Endothelial cell of umbilical vein (primary cell): Measurements from ENCODE around the gene SFMBT2. TPM values are rescaled to one million over a fixed set of nuclear protein-coding genes. Genes with fewer than 3 reads are reported as not detected.
A peak's percentile ranks its signal among the peaks of the same experiment; 100 is the strongest.

Experiments used
- BruUV-seq: library from RNA; stranded (reverse); fragments of 400-500 nt; replicated peaks from 2 replicates; lab custom pipeline; 2021; lab: Mats Ljungman, UMichigan
- CTCF ChIA-PET: fragments of 300-600, 350-600 bp; sonication (Branson Sonifier 250); formaldehyde crosslinking; loops from one replicate; lab custom pipeline; 2021; ENCODE audit warnings: antibody characterized with exemption, inconsistent platforms; lab: Charles Lee
- POLR2A ChIA-PET: fragments of 300-600, 350-600 bp; sonication (Branson Sonifier 250); formaldehyde crosslinking; loops from one replicate; lab custom pipeline; 2021; ENCODE audit warnings: antibody characterized with exemption, inconsistent platforms; lab: Charles Lee
- DNase-seq: peaks from one replicate; pipeline ENCODE4 v3.0.0-alpha.2; 2011; ENCODE audit warnings: low read depth, low spot score
- FAIRE-seq: peaks from 2 replicates; lab custom pipeline; 2011; peaks lifted over from hg19 to GRCh38; lab: Jason Lieb, UNC
- H2AFZ ChIP-seq: 2 replicates; pipeline ENCODE4 v1.6.0; 2012; ENCODE audit warnings: low read depth, low read length, control low read depth, inconsistent platforms
- H3K27ac ChIP-seq: 2 replicates; pipeline ENCODE4 v1.5.1; 2011; ENCODE audit warnings: low read depth, mild to moderate bottlenecking, control low read depth, low read length, moderate library complexity; ENCODE audit not compliant: insufficient read depth
- H3K27me3 ChIP-seq, 2 experiments: 2 replicates each; pipeline versions ENCODE4 v1.6.0 to v1.6.1; 2011; ENCODE audit warnings: low read length in 2 of 2, mixed read lengths in 1 of 2; ENCODE audit not compliant: control insufficient read depth in 2 of 2, insufficient read depth in 2 of 2
- H3K36me3 ChIP-seq, 2 experiments: 2 replicates in 1 of 2; 3 replicates in 1 of 2; pipeline ENCODE4 v1.5.1; 2011; ENCODE audit warnings: low read length in 2 of 2, mild to moderate bottlenecking in 1 of 2, moderate library complexity in 1 of 2; ENCODE audit not compliant: control insufficient read depth in 2 of 2, insufficient read depth in 2 of 2; ENCODE audit errors: extremely low read depth in 1 of 2
- H3K4me1 ChIP-seq: 3 replicates; pipeline ENCODE4 v1.5.1; 2011; ENCODE audit warnings: mild to moderate bottlenecking, low read length; ENCODE audit not compliant: control insufficient read depth, insufficient read depth; ENCODE audit errors: extremely low read depth
- H3K4me2 ChIP-seq: 2 replicates; pipeline ENCODE4 v1.6.1; 2011; ENCODE audit warnings: low read length, control low read depth, mixed read lengths; ENCODE audit not compliant: insufficient read depth
- H3K4me3 ChIP-seq, 3 experiments: fragments of 200-600 bp in 1 of 3; sonication (generic), shearing (Covaris generic) in 1 of 3; replicated peaks in 1 of 3; 2 replicates each; pipeline ENCODE4 v1.5.1; 2011 to 2016; ENCODE audit warnings: control low read depth in 3 of 3, low read length in 3 of 3, mild to moderate bottlenecking in 2 of 3, inconsistent platforms in 1 of 3, low read depth in 1 of 3, moderate library complexity in 1 of 3; ENCODE audit not compliant: insufficient read depth in 1 of 3
- H3K79me2 ChIP-seq: 2 replicates; pipeline ENCODE4 v1.6.0; 2012; ENCODE audit warnings: low read length, inconsistent platforms; ENCODE audit not compliant: control insufficient read depth, insufficient read depth
- H3K9ac ChIP-seq: replicated peaks from 2 replicates; pipeline ENCODE3; 2011; ENCODE audit warnings: low read length, control low read depth; ENCODE audit not compliant: insufficient read depth; ENCODE audit errors: extremely low read depth
- H3K9me1 ChIP-seq: replicated peaks from 3 replicates; pipeline ENCODE4 v1.6.0; 2011; ENCODE audit warnings: mild to moderate bottlenecking, low read length; ENCODE audit not compliant: control insufficient read depth, insufficient read depth; ENCODE audit errors: extremely low read depth
- H3K9me3 ChIP-seq: replicated peaks from 2 replicates; pipeline ENCODE4 v1.5.1; 2012; ENCODE audit warnings: low read length, inconsistent platforms; ENCODE audit not compliant: control insufficient read depth, insufficient read depth
- H4K20me1 ChIP-seq: replicated peaks from 2 replicates; pipeline ENCODE3; 2011; ENCODE audit warnings: mild to moderate bottlenecking, low read length; ENCODE audit not compliant: control insufficient read depth, insufficient read depth; ENCODE audit errors: extremely low read depth
- EZH2 ChIP-seq: IDR thresholded peaks from 2 replicates; pipeline ENCODE4 v1.6.1; 2012; ENCODE audit warnings: borderline replicate concordance, low read depth, mild to moderate bottlenecking, moderate library complexity, low read length, inconsistent platforms; ENCODE audit not compliant: severe bottlenecking
- FOS ChIP-seq: IDR thresholded peaks from 2 replicates; pipeline ENCODE4 v1.6.1; 2011; ENCODE audit warnings: mild to moderate bottlenecking, low read length, moderate library complexity, borderline replicate concordance; ENCODE audit not compliant: insufficient read depth
- GATA2 ChIP-seq: IDR thresholded peaks from 2 replicates; pipeline ENCODE4 v1.7.0; 2011; ENCODE audit warnings: low read depth, mild to moderate bottlenecking, moderate library complexity, mixed read lengths, low read length; ENCODE audit not compliant: insufficient read length, insufficient read depth
- JUN ChIP-seq: IDR thresholded peaks from 2 replicates; pipeline ENCODE4 v1.6.1; 2011; ENCODE audit warnings: borderline replicate concordance, low read depth; ENCODE audit not compliant: insufficient read length, insufficient read depth
- POLR2A ChIP-seq: IDR thresholded peaks from 2 replicates; pipeline ENCODE4 v1.6.1; 2012; ENCODE audit warnings: low read depth, mild to moderate bottlenecking, control low read depth, low read length
- dilution Hi-C: fragments of 300-500 bp; cut with MboI; formaldehyde crosslinking; loops from one replicate; pipeline ENCODE4 v1.15.0; 2019; ENCODE audit warnings: low sequenced_read_pairs; ENCODE audit not compliant: extremely low pct_ligation_motif_present
- intact Hi-C: fragments of 100-400 bp; cut with micrococcal nuclease; formaldehyde crosslinking; loops from one replicate; pipeline ENCODE4 v1.10.0; 2022
- polyA plus RNA-seq, 4 experiments: library from polyadenylated mRNA; depleted of rRNA in 3 of 4; stranded (reverse) in 3 of 4; unstranded in 1 of 4; fragments of >200 nt; gene quantifications; 2 replicates each; pipeline versions ENCODE4 v1.2.1 to v1.2.3, GENCODE V29; 2011 to 2012; ENCODE audit warnings: missing spikeins in 1 of 4
- total RNA-seq: library from RNA; stranded (reverse); gene quantifications from 2 replicates; pipeline ENCODE4 v1.2.3, GENCODE V29; 2021
- TF ChIP-seq, protein P1 (sequence below), 2 donors: IDR thresholded peaks; 1 replicate in 1 of 2; 2 replicates in 1 of 2; pipeline ENCODE4 v1.5.1; 2011; ENCODE audit warnings: low read length in 2 of 2, mild to moderate bottlenecking in 2 of 2, moderate library complexity in 2 of 2, control low read depth in 1 of 2, inconsistent platforms in 1 of 2, low read depth in 1 of 2; ENCODE audit not compliant: insufficient read depth in 1 of 2; ENCODE audit errors: extremely low read depth in 1 of 2
- TF ChIP-seq, protein P2 (sequence below): IDR thresholded peaks from 2 replicates; pipeline ENCODE4 v1.6.1; 2011; ENCODE audit not compliant: insufficient read depth, insufficient read length

SFMBT2 gene
- total and polyA plus RNA-seq, 2 donors (not counting 3 experiments of a cell fraction or from before 2014, with no cell fraction given), result 0.14 to 0.64 TPM

DNA sequence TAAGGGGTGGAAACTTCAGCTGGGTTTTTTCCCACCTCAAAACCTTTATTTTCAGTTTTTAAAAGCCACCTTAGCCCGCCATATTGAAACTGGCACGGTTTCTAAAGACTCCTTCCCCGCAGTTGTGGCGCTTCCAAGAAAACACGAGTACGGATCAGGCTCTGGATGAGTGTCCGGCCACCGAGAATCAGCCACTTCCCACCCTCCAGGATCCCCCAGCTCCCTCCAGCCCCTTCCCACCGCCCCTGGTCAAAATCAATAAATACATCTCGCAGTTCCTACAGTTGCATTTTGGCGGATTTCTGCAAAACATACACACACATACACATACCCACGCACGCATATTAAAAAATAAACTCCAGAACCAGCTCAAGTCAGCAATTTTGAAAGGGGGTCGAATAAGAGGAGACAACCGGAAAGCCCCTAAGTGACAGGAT, 1.1 kb downstream of the SFMBT2 start:
- POLR2A ChIA-PET, result no interaction called here
- no peaks in the 10 kb centered on the region for H4K20me1 ChIP-seq
- H3K27me3 ChIP-seq, result peaks cover 54 to 72% of the 10 kb centered on the region in 2 experiments
- peak overlapping the region; percentile 7 for H2AFZ ChIP-seq
- peaks cover 26% of the 10 kb centered on the region for H3K4me1 ChIP-seq
- peak overlapping the region; percentile 87 for H3K4me2 ChIP-seq
- no peaks in the 10 kb centered on the region for H3K9me3 ChIP-seq
- CTCF ChIA-PET, result interaction anchor here (0.6 to 2.0 kb wide), 2 partner anchors 128 to 739 kb away, joined by 3 to 10 read pairs; no protein-coding TSS in a partner anchor
- TF ChIP-seq, protein P1, sequence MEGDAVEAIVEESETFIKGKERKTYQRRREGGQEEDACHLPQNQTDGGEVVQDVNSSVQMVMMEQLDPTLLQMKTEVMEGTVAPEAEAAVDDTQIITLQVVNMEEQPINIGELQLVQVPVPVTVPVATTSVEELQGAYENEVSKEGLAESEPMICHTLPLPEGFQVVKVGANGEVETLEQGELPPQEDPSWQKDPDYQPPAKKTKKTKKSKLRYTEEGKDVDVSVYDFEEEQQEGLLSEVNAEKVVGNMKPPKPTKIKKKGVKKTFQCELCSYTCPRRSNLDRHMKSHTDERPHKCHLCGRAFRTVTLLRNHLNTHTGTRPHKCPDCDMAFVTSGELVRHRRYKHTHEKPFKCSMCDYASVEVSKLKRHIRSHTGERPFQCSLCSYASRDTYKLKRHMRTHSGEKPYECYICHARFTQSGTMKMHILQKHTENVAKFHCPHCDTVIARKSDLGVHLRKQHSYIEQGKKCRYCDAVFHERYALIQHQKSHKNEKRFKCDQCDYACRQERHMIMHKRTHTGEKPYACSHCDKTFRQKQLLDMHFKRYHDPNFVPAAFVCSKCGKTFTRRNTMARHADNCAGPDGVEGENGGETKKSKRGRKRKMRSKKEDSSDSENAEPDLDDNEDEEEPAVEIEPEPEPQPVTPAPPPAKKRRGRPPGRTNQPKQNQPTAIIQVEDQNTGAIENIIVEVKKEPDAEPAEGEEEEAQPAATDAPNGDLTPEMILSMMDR (IDR thresholded peaks at IDR 0.05; ENCODE audit: extremely low read depth in 1 of 2, insufficient read depth in 1 of 2, low read depth in 1 of 2, low read length in 2 of 2), result no peak
- TF ChIP-seq GATA2 (no peak), POLR2A (no peak), JUN (no peak), EZH2 (no peak), FOS (no peak)
- TF ChIP-seq, protein P2, sequence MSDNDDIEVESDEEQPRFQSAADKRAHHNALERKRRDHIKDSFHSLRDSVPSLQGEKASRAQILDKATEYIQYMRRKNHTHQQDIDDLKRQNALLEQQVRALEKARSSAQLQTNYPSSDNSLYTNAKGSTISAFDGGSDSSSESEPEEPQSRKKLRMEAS, result no peak
- no peaks in the 10 kb centered on the region for H3K9me1 ChIP-seq
- no peak overlapping the region for H3K9ac ChIP-seq
- FAIRE-seq (no peak), DNase-seq (no peak)
- H3K27ac ChIP-seq, result no peak overlapping the region
- dilution Hi-C loops, result no loop called here
- intact Hi-C loops, result loop anchor here (2.0 to 10.0 kb wide), 4 partner anchors 489 to 1895 kb away; partner anchors contain the start of gene PRKCQ
- H3K4me3 ChIP-seq, result peak overlapping the region; percentile 20 to 23 (median 20)
- BruUV-seq, result no TSS peak
- no peaks in the 10 kb centered on the region for H3K79me2 ChIP-seq
- H3K36me3 ChIP-seq, result no peaks in the 10 kb centered on the region
